GM19035 (cell line): Measurements from ENCODE around the gene GSG1L.

Source experiments
- ATAC-seq: cut with Tn5 transposase; IDR thresholded peaks from one replicate; pipeline ENCODE4 v1.9.1; 2021; ENCODE audit not compliant: unreplicated experiment

The GSG1L gene

DNA sequence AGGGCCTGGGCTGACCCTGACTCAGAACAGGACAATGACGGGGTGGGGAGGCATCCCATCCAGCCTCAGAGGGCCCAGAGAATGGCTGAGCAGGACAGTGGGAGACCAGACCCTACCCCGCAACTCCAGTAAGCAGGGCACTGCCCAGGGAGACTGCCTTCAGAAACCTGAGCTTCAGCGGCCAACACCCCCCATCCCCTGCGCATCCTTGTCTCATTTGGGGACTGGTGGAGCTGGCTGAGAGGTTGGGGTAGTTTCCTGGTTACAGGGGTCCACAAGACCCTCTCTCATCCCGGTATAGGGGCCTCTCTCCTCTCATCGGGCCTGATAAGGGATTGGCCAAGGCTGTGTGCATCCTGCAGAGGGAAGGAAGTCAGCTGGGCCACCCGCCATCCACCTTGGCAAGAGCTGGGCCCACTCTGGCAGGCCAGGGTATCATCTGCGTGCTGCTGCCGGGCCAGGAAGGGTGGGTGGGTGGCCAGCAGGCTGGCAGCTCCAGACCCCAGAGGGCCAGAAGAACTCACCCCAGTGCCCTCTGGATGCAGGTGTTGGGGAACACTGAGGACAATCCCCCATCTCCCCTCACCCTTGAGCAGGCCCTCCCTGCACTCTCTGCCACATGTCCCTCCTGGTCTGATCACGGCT is 284.5 kb downstream of the GSG1L start:
- ATAC-seq: no peak

DNA sequence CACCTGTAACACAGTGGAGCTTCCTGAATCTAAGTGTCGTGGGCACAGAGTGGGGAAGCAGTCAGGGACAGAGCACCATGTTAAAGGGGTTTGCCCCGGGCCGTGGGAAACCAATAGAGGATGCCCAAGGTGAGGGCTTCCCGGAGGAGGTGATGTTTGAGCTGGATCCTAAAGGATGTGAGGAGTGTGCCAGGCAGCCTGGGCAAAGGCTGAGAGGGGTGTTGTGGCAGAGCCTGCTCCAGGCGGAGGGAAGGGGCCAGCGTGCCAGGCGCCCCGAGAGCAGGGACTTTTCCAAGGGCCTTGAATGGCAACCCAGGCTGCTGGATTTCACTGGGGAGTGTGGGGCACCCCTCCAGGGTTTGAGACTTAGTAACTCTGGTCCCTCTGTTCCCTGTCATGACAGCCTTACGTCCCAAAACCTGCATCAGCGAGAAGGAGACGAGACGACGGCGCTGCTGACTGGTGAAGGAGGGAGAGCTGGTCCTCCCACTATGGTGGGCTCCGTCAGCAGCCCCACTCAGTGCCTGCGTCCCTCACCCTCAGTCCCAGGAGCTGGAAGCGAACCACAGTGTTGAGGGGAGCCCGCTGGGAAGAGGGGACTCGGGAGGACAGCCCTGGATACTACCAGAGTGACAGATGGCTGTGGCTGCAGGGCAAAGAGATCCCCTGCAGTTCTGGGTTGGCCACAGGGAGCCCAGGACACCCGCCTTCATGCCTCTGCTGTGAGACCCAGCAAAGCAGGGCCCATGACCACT is 285.2 kb downstream of the GSG1L start:
- ATAC-seq: no peak

DNA sequence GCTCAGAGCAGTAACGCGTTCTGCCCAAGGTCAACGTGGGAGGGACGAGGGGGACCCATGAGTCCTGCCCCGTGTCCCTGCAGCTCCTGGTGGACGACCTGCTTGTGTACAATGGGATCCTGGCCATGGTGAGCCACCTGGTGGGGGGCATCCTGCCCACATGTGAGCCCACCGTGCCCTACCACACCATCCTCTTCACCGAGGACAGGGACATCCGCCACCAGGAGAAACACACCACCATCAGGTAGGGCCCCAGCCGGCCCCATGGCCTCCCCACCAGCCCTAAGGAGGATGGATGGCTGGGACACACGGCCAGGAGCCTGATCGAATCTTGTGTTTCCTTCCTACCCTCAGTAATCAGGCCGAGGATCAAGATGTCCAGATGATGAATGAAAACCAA is 286.0 kb downstream of the GSG1L start:
- ATAC-seq: no peak

DNA sequence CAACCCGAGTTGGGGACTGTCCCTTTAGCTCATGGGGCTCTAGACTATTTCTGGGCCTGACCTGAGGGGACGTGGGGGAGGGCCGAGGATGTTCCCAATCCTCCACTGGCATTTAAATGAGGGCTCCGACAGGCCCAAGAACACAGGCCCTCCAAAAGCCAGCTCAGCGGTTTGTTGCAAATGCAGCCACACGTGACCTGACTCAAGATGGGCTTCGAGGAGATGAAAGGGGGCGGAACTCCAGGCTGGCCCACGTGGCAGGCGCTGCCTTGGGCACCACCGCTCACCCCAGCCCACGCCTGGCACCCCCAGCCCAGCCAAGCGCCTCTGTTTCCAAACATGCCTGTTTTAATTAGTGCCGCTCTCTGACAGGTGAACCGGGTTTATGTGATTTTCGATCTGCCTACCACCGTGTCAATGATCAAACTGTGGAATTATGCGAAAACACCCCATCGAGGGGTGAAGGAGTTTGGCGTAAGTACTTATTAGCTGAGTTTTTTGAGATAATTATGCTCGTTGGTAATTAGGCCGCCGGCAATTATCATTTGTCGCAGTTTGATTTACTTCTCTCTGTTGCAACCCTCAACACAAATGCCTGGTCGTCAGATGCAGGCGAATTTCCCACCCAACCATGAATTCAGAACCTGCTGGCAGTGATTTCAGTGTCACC is 286.8 kb downstream of the GSG1L start:
- no peak for ATAC-seq

DNA sequence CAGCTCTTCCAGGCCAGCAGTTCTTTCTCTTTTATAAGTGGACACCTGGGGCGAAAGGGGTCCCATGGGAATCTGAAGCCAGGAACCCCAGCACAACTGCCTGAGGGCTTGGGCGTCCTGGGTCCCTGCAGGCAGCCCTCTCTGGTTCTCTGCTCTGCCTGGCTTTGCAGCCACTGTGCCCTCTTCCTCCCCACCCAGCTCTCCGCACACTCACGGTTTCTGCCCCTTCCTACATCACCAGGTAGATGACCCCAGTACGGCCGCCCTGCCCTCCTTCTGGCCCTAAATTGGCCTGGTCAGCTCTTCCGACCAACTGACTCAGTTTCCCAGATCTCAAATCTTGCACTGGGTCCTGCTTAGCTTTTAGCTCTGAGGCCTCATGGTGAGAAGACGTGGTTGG is 288.3 kb downstream of the GSG1L start:
- no peak for ATAC-seq

DNA sequence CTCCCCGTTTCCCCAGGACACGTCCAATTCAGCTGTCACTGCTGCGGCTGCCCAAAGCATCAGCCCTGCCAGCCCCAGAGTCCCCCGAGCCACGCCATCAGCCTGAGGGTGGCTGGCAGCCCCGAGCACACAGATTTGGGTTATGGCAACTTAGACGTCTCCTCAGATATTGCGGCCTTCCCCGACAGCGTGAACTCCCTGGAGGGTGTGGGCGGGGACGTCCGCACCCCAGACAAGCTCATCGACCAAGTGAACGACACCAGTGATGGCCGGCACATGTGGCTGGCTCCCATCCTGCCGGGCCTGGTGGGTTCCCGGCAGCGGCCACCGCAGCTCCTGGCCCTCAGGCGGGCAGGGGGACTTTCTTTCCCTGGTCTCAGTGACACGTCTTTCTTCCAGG is 288.7 kb downstream of the GSG1L start:
- no peak for ATAC-seq

DNA sequence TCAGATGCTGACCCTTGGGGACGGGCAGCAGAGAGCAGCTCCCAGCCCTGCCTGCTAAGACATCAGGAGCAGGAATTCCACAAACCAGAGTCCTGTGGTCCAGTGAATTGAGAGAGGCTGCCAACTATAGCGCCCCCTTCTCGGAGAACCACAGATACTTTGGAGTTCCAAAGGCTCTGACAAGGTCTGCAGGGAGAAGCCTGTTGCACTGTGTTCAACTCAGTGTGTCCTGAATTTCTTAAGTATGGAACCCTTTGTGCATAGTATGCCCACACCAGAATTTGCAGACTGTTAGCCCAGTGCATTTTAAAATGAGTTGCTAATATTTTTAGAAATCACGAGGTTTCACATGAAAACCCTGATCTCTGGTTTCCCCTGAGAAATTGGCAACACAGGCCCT is 290.2 kb downstream of the GSG1L start:
- no peak for ATAC-seq

DNA sequence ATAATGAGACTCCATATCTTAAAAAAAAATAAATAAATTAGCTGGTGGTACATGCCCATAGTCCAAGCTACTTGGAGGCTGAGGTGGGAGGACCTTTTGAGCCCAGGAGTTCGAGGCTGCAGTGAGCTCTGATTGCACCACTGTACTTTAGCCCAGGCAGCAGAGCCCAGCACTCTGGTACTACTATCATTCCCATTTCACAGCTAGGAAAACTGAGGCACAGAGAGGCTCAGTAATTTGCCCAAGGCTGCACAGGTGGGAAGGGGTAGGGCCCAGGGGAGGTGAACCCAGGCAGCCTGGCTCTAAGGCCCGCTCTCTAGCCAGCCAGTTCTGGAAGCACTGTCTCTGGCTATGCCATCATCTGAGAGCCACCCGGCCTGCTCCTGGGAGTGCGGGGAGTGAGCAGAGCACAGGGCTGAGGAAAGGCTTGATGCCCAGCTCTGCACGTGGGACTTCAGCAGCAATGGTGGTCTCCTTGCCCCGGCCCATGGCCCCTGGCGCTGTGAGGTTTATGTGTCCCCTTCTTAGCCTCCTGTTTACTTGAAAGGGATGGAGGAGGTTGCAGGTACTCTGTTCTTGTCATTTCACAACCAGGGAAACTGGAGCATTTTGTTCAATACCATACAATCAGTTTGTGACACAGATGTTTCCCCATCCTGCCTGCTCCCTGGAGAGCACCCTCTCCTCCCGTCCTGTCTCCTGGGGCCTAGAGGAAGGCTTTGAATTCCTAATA is 291.3 kb downstream of the GSG1L start:
- ATAC-seq: no peak

DNA sequence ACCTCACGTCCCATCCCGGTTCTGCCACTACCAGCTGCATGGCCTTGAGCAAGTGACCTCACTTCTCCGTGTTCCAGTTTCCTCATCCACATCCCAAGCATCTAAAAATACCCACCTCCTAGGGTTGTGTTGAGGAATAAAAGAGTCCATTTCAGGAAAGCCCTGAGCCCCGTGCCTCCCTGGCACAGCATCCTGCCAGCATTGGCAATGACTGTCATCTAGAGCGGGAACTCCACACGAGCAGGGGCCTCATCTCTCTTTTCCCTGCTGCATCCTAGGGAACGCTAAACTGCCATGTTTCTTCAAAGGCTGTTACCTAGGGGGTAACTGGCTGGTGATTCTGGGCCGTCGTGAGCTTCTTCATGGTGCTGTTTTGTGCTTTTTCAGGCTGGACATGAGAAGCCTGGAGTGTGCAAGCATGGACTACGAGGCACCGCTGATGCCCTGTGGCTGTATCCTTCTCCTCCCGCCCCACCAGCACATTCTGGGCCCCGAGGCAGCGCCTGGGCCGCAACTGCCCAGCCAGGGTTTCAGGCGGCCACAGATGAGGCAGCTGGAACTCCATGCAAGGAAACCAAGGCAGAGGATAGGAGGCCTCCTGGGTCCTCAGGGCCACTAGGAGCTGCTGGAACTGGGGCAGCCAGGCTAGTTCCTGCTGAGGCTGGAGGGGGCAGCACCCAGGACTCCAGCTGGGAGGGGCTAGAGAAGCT is 292.2 kb downstream of the GSG1L start:
- no peak for ATAC-seq

DNA sequence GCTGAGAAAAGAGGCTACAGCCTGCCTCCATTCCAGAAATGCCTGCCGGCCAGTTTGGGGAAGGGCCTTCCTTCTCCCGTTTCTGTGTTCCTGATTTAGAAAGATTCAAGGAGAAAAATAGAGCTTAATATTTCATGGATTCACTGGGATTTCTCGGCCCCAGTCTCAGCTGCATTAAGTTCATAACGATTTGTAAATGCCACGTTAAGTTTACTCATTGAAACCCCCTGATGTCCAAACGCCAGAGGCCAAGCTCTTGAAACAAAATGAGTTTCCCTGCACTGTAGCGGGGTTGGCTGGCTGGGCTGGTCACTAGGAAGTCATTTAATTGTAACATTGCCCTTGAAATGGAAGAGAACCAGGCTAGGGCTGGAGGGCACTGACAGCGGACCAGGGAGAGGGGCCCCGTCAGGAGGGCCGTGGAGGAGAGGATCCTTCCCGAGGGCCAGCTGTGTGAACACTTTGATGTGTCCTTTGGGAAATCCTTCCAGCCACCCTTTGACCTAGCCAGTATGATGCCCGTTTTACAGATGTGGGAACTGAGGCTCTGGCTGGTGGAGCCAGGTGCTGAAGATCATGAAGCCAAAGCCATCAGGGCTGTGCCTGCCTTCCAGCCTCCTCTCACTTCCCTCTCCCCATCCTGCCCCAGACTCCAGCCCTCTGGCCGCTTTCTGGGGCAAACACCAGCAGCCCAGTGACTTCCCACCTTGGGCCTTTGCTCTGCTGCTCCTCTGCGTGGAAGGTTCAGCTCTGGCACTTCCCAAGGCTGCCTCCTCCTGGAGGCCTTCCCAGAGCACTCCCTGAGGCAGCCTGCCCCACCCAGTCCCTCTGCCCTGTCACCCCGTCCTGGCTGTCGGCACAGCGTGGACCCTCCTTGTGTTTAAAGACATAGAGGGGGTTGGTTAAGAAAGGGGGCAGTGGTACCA is 293.0 kb downstream of the GSG1L start:
- ATAC-seq: no peak

DNA sequence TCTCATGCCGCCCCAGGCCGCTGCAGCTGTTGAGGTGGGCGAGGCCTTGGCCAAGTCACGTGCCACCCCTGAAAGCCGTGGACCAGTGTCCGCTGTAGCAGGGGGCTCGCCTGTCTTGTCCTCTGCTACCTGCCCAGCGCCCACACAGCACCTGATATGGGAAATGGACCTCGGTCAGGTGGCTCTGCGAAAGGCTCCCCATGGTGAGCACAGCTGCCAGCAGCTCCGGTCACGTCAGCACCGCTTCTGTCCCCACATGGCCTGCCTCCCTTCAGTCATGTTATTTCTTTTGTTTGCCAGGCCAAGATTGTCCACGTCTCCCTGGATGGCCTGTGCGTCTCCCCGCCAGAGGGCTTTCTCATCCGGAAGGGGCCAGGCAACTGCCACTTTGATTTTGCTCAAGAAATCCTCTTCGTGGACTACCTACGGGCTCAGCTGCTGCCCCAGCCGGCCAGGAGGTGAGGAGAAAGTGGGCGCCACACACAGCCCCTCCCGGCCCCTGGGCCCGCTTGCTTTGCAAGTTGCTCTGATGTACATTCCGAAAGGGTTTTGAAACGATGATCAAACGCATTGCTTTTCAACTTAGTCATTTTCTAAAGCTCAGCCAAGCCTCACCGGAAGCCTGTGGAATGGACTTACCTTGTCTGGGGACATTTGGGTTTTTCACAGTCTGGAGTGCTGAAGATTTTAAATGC is 293.8 kb downstream of the GSG1L start:
- no peak for ATAC-seq

DNA sequence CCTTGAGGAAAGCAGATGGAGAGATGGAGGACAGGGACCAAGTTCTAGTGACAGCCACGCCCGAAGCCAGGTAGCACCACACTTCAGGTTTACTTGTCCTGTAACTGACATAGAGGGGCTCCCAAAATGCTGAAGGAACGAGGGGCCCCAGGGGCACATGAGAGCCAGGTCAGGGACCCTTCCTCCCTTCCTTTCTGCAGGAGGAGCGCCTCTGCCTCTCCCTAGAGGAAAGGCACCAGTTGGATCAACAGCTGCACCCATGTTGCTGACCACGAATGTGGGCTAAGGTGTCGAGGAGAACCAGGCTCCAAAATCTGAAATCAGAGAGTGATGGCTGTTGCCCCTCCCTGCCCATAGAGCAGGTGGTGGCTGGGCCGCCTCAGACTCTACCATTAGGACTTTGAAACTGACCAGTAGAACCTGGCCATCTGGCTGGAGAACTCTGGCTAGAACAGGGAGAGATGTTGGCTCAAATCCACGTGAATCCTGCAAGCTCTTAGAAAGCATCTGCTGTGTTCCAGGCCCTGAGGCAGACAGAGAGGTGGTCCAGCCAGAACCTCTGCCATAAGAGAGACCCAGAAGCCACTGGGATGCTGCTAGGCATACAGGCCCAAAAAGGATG is 294.8 kb downstream of the GSG1L start:
- no peak for ATAC-seq

DNA sequence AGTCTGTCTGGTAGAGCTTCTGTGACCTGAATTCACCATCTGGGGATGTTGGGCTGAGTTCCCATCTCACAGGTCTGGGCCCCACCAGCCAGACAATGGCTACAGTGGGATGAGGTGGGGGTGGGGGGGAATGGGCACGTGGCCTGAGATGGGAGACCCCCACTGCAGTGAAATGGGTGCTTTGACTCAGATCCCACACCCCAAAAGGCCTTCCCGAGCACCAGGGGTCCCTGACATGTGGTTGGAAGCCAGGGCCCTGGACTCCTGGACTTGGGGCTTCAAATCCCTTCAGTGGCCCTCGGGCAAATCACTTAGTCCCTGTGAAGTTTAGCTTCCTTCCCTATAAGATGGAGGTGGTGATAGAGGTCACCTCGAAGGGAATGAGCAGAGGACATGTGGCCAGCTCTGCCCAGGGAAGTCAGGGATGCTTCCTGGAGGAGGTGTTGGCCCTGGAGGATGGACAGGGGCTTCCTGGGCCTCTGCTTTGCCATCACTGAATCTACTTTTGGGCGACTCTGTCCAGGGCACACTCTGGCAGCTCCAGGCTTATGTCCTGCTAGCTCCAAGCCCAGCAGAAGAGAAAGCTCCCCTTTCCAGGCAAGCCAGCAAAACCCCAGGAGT is 295.4 kb downstream of the GSG1L start:
- ATAC-seq: no peak

DNA sequence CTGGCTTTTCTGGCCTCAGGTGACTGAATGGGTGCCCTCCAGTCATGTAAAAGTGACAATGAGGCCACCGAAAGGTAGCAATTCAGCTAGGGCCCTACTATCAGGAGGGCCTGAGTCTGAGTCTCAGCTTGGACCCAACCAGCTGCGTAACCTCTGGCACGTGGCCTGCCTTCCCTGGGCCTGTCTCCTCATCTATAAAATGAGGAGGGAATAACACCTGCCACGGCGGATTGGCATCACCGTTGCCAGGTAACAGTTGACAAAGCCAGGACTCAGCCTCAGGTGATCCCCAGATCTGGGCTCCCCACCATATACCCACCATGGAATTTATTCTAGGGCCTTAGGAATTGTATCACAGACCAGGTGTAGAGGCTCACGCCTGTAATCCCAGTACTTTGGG is 296.4 kb downstream of the GSG1L start:
- ATAC-seq: no peak

DNA sequence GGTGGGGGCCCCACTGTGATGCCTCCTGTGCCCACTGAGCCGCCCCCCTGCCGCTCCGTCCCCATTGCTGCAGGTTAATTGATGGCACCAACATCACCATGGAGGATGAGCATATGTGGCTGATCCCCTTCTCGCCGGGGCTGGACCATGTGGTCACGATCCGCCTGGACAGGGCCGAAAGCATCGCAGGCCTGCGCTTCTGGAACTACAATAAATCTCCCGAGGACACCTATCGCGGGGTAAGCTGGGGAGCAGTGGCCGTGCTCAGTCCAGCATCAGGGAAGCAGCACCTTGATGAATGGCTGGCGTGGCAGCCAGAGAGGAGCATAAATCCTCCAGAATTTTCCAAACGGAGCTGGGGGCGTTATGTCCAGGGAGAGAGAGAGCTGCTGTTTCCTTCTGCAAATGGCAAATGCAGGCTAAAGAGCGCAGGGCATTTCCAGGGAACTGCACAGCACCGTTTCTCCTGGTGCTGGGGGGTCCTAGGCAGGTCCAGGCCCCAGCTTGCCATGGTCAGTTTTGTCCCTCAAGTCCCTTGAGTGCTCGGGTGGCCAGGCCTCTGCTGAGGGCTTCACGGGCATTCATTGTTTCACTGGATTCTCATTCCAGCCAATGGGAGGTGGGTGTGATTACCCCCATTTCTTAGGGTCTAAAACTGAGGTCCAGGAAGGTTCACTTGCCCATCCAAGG is 297.1 kb downstream of the GSG1L start:
- ATAC-seq: no peak

DNA sequence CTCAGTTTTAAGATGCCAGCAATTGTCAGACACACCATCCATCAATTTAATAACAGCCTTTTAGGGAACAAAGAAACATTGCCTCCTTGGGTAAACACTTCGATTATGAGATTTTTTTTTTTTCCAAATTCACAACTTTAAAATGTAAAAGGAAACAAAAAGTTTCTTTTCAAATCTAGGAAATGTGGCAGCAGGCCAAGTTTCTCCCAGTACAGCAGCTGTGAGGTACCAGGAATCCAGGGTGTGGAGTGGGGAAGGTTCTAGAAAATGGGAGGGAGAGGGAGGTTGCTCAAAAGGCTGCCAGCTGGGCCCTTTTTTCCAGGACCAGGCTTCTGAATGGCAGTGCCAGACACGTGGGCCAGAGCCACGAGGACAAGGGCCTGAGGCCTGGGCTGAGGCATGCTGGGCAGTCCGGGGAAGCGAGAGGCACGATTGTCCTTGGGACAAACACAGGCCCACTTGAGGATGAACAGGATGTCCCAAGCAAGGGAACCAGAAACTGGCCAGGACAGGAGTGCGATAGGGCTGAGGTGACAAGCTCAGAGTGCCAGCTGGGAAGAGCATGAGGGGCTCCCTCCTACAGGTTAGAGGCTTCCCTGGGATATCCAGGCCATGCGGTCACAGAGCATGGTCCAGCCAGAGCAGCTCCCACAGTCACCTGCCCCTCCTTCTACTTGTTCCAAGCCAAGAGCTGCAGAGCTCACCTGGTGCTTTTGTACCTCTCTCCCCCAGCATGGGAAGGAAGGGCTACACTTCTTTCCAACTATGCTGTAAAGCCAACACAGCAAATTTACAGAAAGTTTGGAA is 298.4 kb downstream of the GSG1L start:
- no peak for ATAC-seq

DNA sequence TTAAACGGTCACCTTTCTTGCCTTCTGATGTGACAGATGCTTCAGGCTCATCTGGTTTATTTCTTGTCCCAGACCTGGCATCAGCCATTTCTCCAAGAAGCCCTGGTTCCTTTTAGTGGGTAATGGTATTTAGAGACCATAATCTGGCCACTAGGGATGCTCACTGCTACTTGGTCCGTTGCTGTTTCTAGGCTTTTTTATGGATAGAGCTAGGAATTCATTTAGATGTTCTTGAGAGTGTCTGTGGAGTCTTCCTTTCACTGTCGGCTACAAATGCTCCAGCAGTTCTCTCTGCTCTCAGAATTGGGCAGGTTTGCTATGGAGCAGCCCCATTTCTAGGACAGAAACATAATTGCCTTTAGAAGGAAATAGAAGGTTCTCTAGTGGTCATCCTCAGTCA is 299.1 kb downstream of the GSG1L start:
- no peak for ATAC-seq
